Cardiac fibroblast (primary cell): ENCODE results near the gene ELAPOR2.
A peak's percentile ranks its signal among the peaks of the same experiment; 100 is the strongest.

Experiments
- DNase-seq, 2 donors: peaks; one replicate each; pipeline versions ENCODE4 v3.0.0 to v3.0.0-alpha.2; 2010; ENCODE audit warnings: low read depth in 2 of 2
- H3K4me3 ChIP-seq, 2 donors: replicated peaks in 1 of 2; 1 replicate in 1 of 2; 2 replicates in 1 of 2; pipeline ENCODE4 v1.5.1; 2011; ENCODE audit warnings: low read depth in 2 of 2, low read length in 2 of 2, mild to moderate bottlenecking in 2 of 2, moderate library complexity in 1 of 2
- CTCF ChIP-seq: IDR thresholded peaks from one replicate; pipeline ENCODE4 v1.5.1; 2011; ENCODE audit warnings: low read depth, mild to moderate bottlenecking, low read length, inconsistent platforms

Gene ELAPOR2

GRCh38 chr7:87094322-87094721, 34.9 kb upstream of the ELAPOR2 start:
- TF ChIP-seq CTCF: no peak
- H3K4me3 ChIP-seq: no peak overlapping the region
- DNase-seq: no peak

DNA sequence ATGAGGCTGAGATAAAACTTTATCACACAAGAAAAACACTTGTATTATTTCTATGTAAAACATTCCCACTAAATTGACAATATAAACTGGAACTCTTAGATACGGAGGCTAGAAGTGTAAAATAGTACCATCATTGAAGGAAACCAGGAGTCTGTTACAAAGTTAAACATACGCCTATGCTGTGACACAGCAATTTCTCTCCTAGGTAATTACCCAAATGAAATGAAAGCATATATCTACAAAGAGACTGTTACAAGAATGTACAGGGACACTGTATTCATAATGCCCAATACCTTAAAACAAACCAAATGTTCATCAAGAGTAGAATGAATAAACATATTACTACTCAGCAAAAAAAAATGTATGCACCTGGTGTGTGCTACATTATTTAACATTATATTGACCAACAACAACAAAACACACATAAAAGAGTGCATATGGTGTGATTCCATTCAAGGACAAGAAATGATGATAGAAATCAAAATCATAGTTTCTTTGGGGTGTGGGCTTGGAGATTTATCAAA, 33.2 kb upstream of the ELAPOR2 start:
- H3K4me3 ChIP-seq: no peak overlapping the region
- no peak for DNase-seq
- no peak for TF ChIP-seq CTCF

DNA sequence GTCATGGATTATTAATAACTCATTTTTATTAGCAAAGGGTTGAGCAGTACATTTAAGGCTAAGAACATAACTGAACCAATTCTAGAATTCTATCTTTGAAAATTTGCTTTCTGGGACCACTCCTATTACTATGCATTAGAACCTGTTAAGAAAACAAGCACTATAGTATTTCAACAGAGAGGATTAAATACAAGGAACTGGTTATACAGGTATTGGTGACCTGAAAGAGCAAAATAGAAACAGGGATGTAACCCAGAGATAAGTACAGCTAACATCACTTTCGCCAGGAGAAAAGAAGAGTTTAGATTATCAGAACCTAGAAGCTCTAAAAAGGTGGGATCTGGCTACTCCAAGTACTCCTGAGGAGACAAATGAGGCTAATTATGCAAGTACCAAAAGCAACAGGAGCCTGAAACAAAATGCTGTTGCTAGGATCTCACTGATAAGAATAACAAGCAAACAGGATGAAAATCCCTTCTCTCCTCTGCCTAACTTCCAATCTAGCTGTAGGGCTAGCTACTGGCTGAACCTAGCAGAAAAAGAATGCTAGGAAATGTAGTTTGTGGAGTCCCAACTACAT, 32.1 kb upstream of the ELAPOR2 start:
- TF ChIP-seq CTCF: no peak
- no peak overlapping the region for H3K4me3 ChIP-seq
- no peak for DNase-seq

- no peak for TF ChIP-seq CTCF
- DNase-seq: peak; percentile 4 to 16
Measured at GRCh38 chr7:87083865-87084519, 24.5 kb upstream of the ELAPOR2 start.

GRCh38 chr7:87082675-87083074, 23.2 kb upstream of the ELAPOR2 start:
- TF ChIP-seq CTCF: no peak
- no peak for DNase-seq
- H3K4me3 ChIP-seq: no peak overlapping the region

More at GRCh38 chr7:87083865-87084519, 24.5 kb upstream of the ELAPOR2 start:
- H3K4me3 ChIP-seq: no peak overlapping the region

DNA sequence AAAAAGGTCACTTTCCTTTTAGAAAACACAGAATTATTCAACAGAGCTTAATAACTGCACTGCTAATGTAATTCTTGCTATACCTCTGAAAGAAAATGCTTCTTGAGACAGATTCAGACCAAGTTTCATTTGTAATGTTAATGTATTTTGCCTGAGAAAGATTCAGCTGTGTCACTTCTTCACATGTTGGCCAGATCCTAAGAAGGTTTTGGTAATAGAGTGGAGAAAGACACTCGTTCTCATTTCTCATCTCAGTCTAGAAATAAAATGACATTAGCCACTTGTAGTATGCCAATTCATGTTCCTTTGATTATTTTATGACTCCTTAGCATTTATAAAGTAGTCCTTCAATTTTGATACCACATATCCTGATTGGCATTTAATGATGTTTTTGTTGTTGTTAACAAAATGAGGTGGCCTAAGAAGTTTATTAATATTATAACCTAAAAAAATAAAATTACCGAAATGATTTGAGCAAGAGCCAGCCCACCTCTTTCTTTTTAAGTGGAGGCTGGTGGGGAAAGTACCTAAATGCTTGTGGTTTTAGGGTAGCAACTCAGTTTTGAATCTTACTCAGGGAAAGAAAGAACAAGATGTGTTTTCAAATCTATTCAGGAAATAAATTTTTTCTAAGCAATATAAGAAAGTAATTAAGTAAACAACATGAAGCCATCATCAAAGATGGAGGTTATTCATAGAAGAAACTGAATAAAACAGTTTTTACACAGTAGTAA, 16.4 kb upstream of the ELAPOR2 start:
- H3K4me3 ChIP-seq: no peak overlapping the region
- TF ChIP-seq CTCF: no peak
- no peak for DNase-seq
